Loucy (cell line): Measurements from ENCODE around the gene PAXIP1.

Source experiments
- H2AFZ ChIP-seq: fragments of 200-600 bp; sonication (generic); 2 replicates; pipeline ENCODE4 v1.6.0; 2016; ENCODE audit warnings: antibody characterized with exemption, mild to moderate bottlenecking, low read length, moderate library complexity
- H3F3A ChIP-seq: fragments of 200-600 bp; 2 replicates; pipeline ENCODE4 v1.6.0; 2016; ENCODE audit warnings: antibody characterized with exemption, low read depth, mild to moderate bottlenecking
- H3K27me3 ChIP-seq: fragments of 200-600 bp; sonication (generic); 2 replicates; pipeline ENCODE4 v1.6.1; 2014; ENCODE audit warnings: low read length, mild to moderate bottlenecking; ENCODE audit not compliant: insufficient read depth, poor library complexity, severe bottlenecking
- H3K36me3 ChIP-seq: fragments of 200-600 bp; sonication (generic); 2 replicates; pipeline ENCODE4 v1.6.1; 2016; ENCODE audit warnings: low read length; ENCODE audit not compliant: insufficient read depth
- H3K4me1 ChIP-seq: fragments of 200-600 bp; sonication (generic); 2 replicates; pipeline ENCODE4 v1.5.1; 2014; ENCODE audit warnings: low read length, mild to moderate bottlenecking; ENCODE audit not compliant: insufficient read depth, poor library complexity, severe bottlenecking
- H3K4me2 ChIP-seq: fragments of 200-600 bp; sonication (generic); 2 replicates; pipeline ENCODE4 v1.6.0; 2014; ENCODE audit warnings: antibody characterized with exemption, low read length, low read depth, mild to moderate bottlenecking; ENCODE audit not compliant: poor library complexity, severe bottlenecking
- H3K4me3 ChIP-seq: fragments of 200-600 bp; sonication (generic); 2 replicates; pipeline ENCODE4 v1.5.1; 2014; ENCODE audit warnings: low read length, mild to moderate bottlenecking, mixed read lengths; ENCODE audit not compliant: poor library complexity, severe bottlenecking
- H3K79me2 ChIP-seq: fragments of 200-600 bp; sonication (generic); 2 replicates; pipeline ENCODE4 v1.6.1; 2014; ENCODE audit warnings: low read length; ENCODE audit not compliant: insufficient read depth
- H3K9ac ChIP-seq: fragments of 200-600 bp; sonication (generic); 2 replicates; pipeline ENCODE4 v1.6.0; 2014; ENCODE audit warnings: mild to moderate bottlenecking, low read depth, low read length, moderate library complexity; ENCODE audit not compliant: poor library complexity, severe bottlenecking
- H3K9me2 ChIP-seq: fragments of 200-600 bp; sonication (generic); replicated peaks from 2 replicates; pipeline ENCODE4 v1.6.1; 2016; ENCODE audit warnings: low read depth, low read length, mixed read lengths
- H3K9me3 ChIP-seq: fragments of 200-600 bp; sonication (generic); 2 replicates; pipeline ENCODE4 v1.6.1; 2014; ENCODE audit warnings: mild to moderate bottlenecking, antibody characterized with exemption, low read length, low read depth; ENCODE audit not compliant: insufficient read depth
- H4K20me1 ChIP-seq: fragments of 200-600 bp; sonication (generic); 2 replicates; pipeline ENCODE4 v1.6.0; 2014; ENCODE audit warnings: antibody characterized with exemption, low read length, mild to moderate bottlenecking; ENCODE audit not compliant: insufficient read depth, poor library complexity, severe bottlenecking
- CTCF ChIP-seq: fragments of 200-600 bp; sonication (generic); conservative IDR thresholded peaks from 2 replicates; pipeline ENCODE4 v1.5.1; 2014; ENCODE audit warnings: mild to moderate bottlenecking, antibody characterized with exemption, low read length
- EZH2phosphoT487 ChIP-seq: fragments of 200-600 bp; IDR thresholded peaks from 2 replicates; pipeline ENCODE4 v1.6.1; 2018; ENCODE audit warnings: antibody characterized with exemption, mild to moderate bottlenecking, moderate library complexity, borderline replicate concordance

PAXIP1 gene

DNA sequence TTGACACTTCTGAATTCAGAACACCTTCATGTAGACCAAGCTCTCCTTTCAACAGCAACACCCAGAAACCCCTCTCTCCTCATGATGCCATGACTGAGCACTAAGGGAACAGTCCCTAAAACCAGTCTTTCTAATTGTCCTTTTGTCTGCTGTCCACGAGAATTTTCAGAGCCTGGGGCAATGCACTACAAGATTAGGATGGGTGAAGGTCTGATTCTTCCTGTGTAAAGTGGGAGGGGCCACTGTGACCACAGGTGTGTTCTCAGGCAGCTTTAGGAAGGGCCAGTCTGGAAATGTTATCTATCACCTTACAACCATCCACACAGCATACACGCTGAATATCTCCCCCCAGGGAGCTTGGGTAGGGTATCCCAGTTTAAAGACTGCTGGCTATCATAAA lies 7.9 kb downstream of the PAXIP1 start:
- peaks cover 47% of the 10 kb centered on the region; the same call in 1 of the 2 replicates for H3K36me3 ChIP-seq
- no peak overlapping the region for H3K9ac ChIP-seq
- H3K4me3 ChIP-seq, result no peak overlapping the region
- H3F3A ChIP-seq, result no peaks in the 10 kb centered on the region
- H3K9me2 ChIP-seq, result no peaks in the 10 kb centered on the region
- H2AFZ ChIP-seq, result no peak overlapping the region
- TF ChIP-seq EZH2phosphoT487, result no peak
- H3K9me3 ChIP-seq, result no peaks in the 10 kb centered on the region
- peaks cover 13% of the 10 kb centered on the region for H4K20me1 ChIP-seq
- H3K4me2 ChIP-seq, result peak overlapping the region; percentile 22
- peaks cover 49% of the 10 kb centered on the region for H3K79me2 ChIP-seq
- H3K4me1 ChIP-seq, result peaks cover 21% of the 10 kb centered on the region
- no peaks in the 10 kb centered on the region for H3K27me3 ChIP-seq

- Histone ChIP-seq H3K9me2 (no peaks in the 10 kb centered on the region), H4K20me1 (no peaks in the 10 kb centered on the region), H3K4me2 (no peak overlapping the region), H3F3A (no peaks in the 10 kb centered on the region), H2AFZ (no peak overlapping the region), H3K4me1 (peaks cover 7% of the 10 kb centered on the region), H3K27me3 (no peaks in the 10 kb centered on the region), H3K9ac (no peak overlapping the region), H3K79me2 (peaks cover 27% of the 10 kb centered on the region), H3K36me3 (peaks cover 36% of the 10 kb centered on the region; the same call in 1 of the 2 replicates), H3K9me3 (no peaks in the 10 kb centered on the region), H3K4me3 (no peak overlapping the region)
- TF ChIP-seq CTCF, result no peak
- no peak for TF ChIP-seq EZH2phosphoT487
Measured at GRCh38 chr7:154990964-154991540, 11.9 kb downstream of the PAXIP1 start.

DNA sequence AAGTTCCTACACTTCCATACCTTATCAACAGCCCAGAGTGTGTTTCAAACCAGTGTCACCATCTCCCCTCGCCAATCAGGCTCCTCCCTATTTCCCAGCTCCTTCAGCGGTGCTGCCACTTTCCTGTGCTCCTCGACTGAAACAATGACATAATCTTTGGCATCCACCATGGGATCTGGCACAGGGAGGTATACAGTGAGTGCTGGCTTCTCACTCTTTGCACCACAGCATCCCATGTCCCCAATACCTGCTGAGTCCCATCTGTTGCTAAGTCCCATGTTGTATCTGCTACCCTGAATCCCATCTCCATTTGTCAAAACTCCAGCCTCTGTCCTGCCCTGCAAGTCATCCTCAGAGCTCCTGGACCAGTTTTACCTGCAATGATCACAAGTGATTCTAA lies 15.4 kb downstream of the PAXIP1 start:
- H3K4me1 ChIP-seq, result peaks cover 7% of the 10 kb centered on the region
- no peaks in the 10 kb centered on the region for H3K27me3 ChIP-seq
- H3K36me3 ChIP-seq, result peaks cover 29% of the 10 kb centered on the region; the same call in 1 of the 2 replicates
- TF ChIP-seq EZH2phosphoT487 (no peak), CTCF (no peak)
- H3K79me2 ChIP-seq, result peaks cover 5% of the 10 kb centered on the region; the same call in 1 of the 2 replicates
- H3K9ac ChIP-seq, result no peak overlapping the region
- no peaks in the 10 kb centered on the region for H3K9me2 ChIP-seq
- H3K4me2 ChIP-seq, result no peak overlapping the region
- H4K20me1 ChIP-seq, result peaks cover 5% of the 10 kb centered on the region
- no peaks in the 10 kb centered on the region for H3K9me3 ChIP-seq
- H3K4me3 ChIP-seq, result no peak overlapping the region
- no peaks in the 10 kb centered on the region for H3F3A ChIP-seq
- H2AFZ ChIP-seq, result no peak overlapping the region
